SK-N-SH treated with all-trans-retinoic acid at 6 μM for 48 hours (cell line): Measurements from ENCODE around the gene DSCAM.

ENCODE experiments used
- ARNTL ChIP-seq: fragments of 450-650 bp; formaldehyde crosslinking; IDR thresholded peaks from 2 replicates; pipeline ENCODE4 v1.5.0; 2020; ENCODE audit warnings: low read depth, mild to moderate bottlenecking, moderate library complexity, borderline replicate concordance
- CSDC2 ChIP-seq: fragments of 250-450 bp; sonication (Bioruptor Pico); IDR thresholded peaks from 2 replicates; pipeline ENCODE4 v1.5.0; 2020; ENCODE audit warnings: mild to moderate bottlenecking, moderate library complexity
- ISL1 ChIP-seq: fragments of 250-450 bp; sonication (Bioruptor Pico); IDR thresholded peaks from 2 replicates; pipeline ENCODE4 v2.1.2; 2022; ENCODE audit warnings: mild to moderate bottlenecking, moderate library complexity
- PPARA ChIP-seq: fragments of 250-450 bp; sonication (Bioruptor Pico); IDR thresholded peaks from 2 replicates; pipeline ENCODE4 v1.5.0; 2020; ENCODE audit warnings: mild to moderate bottlenecking, borderline replicate concordance
- RARB ChIP-seq: fragments of 250-450 bp; sonication (Bioruptor Pico); IDR thresholded peaks from 2 replicates; pipeline ENCODE4 v1.8.0; 2021; ENCODE audit warnings: mild to moderate bottlenecking, moderate library complexity
- ZFP3 ChIP-seq: fragments of 250-450 bp; sonication (Bioruptor Pico); IDR thresholded peaks from 2 replicates; pipeline ENCODE4 v1.5.0; 2020; ENCODE audit warnings: mild to moderate bottlenecking, moderate library complexity
- ZFP30 ChIP-seq: fragments of 450-650 bp; formaldehyde crosslinking; IDR thresholded peaks from 2 replicates; pipeline ENCODE4 v1.5.0; 2022; ENCODE audit warnings: mild to moderate bottlenecking, moderate library complexity
- ZNF565 ChIP-seq: fragments of 450-650 bp; formaldehyde crosslinking; conservative IDR thresholded peaks from 2 replicates; pipeline ENCODE4 v1.5.0; 2020; ENCODE audit warnings: low read depth, mild to moderate bottlenecking, moderate library complexity
- TF ChIP-seq, protein P1 (sequence below): fragments of 250-450 bp; sonication (Bioruptor Pico); IDR thresholded peaks from 2 replicates; pipeline ENCODE4 v1.8.0; 2020; ENCODE audit warnings: mild to moderate bottlenecking, moderate library complexity, borderline replicate concordance

GRCh38 chr21:39968010-39968409 lies 878.9 kb downstream of the DSCAM start:
- TF ChIP-seq, protein P1, sequence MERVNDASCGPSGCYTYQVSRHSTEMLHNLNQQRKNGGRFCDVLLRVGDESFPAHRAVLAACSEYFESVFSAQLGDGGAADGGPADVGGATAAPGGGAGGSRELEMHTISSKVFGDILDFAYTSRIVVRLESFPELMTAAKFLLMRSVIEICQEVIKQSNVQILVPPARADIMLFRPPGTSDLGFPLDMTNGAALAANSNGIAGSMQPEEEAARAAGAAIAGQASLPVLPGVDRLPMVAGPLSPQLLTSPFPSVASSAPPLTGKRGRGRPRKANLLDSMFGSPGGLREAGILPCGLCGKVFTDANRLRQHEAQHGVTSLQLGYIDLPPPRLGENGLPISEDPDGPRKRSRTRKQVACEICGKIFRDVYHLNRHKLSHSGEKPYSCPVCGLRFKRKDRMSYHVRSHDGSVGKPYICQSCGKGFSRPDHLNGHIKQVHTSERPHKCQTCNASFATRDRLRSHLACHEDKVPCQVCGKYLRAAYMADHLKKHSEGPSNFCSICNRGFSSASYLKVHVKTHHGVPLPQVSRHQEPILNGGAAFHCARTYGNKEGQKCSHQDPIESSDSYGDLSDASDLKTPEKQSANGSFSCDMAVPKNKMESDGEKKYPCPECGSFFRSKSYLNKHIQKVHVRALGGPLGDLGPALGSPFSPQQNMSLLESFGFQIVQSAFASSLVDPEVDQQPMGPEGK: no peak
- TF ChIP-seq ZFP3 (no peak), ARNTL (CRISPR knock-in tag) (no peak), ZFP30 (CRISPR knock-in tag) (no peak), RARB (CRISPR knock-in tag) (no peak), ISL1 (CRISPR knock-in tag) (no peak), ZNF565 (CRISPR knock-in tag) (no peak), PPARA (CRISPR knock-in tag) (no peak), CSDC2 (CRISPR knock-in tag) (no peak)
